ENCODE data around the gene RNF112. TPM values are rescaled to one million over a fixed set of nuclear protein-coding genes. Genes with fewer than 3 reads are reported as not detected.

The RNF112 gene
- total RNA-seq, 2 experiments from 2014 or later = 1.4 to 1.5 TPM

DNA sequence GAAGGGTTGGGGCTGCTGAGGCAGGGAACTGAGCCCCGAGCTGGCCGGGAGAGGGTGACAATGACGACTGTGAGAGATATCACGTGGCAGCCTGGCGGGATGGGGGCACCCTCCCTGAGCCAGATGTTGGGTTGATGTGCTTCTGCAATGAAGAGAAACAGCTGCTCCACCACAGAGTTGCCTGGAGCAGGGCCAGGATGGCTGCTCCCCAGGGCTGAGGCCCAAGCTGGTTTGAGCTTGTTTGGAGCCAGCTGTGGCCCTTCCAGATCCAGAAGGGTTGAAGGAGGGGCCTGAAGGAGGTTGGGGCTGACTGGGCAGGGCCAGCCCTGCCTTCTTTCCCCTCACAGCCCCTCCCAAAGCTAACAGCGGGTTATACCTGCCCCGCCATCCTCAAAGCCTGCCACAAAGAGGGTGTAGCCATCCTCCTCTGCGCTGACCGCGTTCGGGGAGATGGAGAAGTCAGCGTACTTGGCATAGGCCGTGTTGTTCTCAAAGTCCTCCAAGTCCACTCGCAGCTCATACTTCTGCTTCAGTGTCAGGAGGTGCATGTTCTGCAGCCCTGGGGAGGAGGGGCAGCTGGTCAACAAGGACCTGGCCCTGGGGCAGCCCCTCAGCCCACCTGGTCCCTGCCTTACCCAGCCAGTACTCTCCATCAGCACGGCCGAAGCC, 26.2 kb upstream of the RNF112 start:
- no peak for DNase-seq
- Mint-ChIP-seq H3K27ac (no peak overlapping the region), H3K9me3 (no peaks in the 10 kb centered on the region), H3K27me3 (no peaks in the 10 kb centered on the region), H3K4me1 (ENCODE audit: low read depth) (no peaks in the 10 kb centered on the region), H3K4me3 (no peak overlapping the region), H3K36me3 (ENCODE audit: low read depth) (peaks cover 41% of the 10 kb centered on the region)
- H3K4me3 ChIP-seq (ENCODE audit: low read length) = no peak overlapping the region
- peaks cover 0 to 5% of the 10 kb centered on the region in 2 experiments for H3K9me3 ChIP-seq (ENCODE audit: control insufficient read depth in 1 of 2, insufficient read depth in 1 of 2, low read length in 2 of 2)
- H3K27ac ChIP-seq (ENCODE audit: low read depth in 1 of 2, low read length in 2 of 2) = no peak overlapping the region
- peak; percentile 24 for ATAC-seq (ENCODE audit: poor library complexity)
- H3K36me3 ChIP-seq (ENCODE audit: insufficient read depth, low read length) = peaks cover 28% of the 10 kb centered on the region
- intact Hi-C loops (cut with DNase I, micrococcal nuclease) = no loop called here
- CTCF ChIA-PET = interaction anchor here (1.2 kb wide), 1 partner anchor 22 kb away, joined by 3 read pairs; the partner anchor contains the start of gene B9D1
- H3K4me1 ChIP-seq (ENCODE audit: insufficient read depth, low read length) = no peaks in the 10 kb centered on the region
- TF ChIP-seq, protein P1, sequence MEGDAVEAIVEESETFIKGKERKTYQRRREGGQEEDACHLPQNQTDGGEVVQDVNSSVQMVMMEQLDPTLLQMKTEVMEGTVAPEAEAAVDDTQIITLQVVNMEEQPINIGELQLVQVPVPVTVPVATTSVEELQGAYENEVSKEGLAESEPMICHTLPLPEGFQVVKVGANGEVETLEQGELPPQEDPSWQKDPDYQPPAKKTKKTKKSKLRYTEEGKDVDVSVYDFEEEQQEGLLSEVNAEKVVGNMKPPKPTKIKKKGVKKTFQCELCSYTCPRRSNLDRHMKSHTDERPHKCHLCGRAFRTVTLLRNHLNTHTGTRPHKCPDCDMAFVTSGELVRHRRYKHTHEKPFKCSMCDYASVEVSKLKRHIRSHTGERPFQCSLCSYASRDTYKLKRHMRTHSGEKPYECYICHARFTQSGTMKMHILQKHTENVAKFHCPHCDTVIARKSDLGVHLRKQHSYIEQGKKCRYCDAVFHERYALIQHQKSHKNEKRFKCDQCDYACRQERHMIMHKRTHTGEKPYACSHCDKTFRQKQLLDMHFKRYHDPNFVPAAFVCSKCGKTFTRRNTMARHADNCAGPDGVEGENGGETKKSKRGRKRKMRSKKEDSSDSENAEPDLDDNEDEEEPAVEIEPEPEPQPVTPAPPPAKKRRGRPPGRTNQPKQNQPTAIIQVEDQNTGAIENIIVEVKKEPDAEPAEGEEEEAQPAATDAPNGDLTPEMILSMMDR (IDR thresholded peaks at IDR 0.05) = no peak
- POLR2A ChIA-PET = interaction anchor here (0.7 kb wide), 1 partner anchor 22 kb away, joined by 4 read pairs; the partner anchor contains the start of gene B9D1
- no peaks in the 10 kb centered on the region for H3K27me3 ChIP-seq (ENCODE audit: control insufficient read depth in 1 of 2, insufficient read depth in 2 of 2, low read length in 2 of 2)

- POLR2A ChIA-PET = no interaction called here
- H3K9me3 Mint-ChIP-seq = no peaks in the 10 kb centered on the region
- TF ChIP-seq, protein P1 (IDR thresholded peaks at IDR 0.05) = no peak
- H3K9me3 ChIP-seq (ENCODE audit: control insufficient read depth in 1 of 2, insufficient read depth in 1 of 2, low read length in 2 of 2) = peaks cover 0 to 5% of the 10 kb centered on the region in 2 experiments
- no peak overlapping the region for H3K27ac Mint-ChIP-seq
- peaks cover 34% of the 10 kb centered on the region for H3K36me3 Mint-ChIP-seq (ENCODE audit: low read depth)
- CTCF ChIA-PET = no interaction called here
- H3K4me3 Mint-ChIP-seq = no peak overlapping the region
- intact Hi-C loops (cut with DNase I, micrococcal nuclease) = no loop called here
- H3K4me1 Mint-ChIP-seq (ENCODE audit: low read depth) = no peaks in the 10 kb centered on the region
- no peak for DNase-seq
- peaks cover 25% of the 10 kb centered on the region for H3K36me3 ChIP-seq (ENCODE audit: insufficient read depth, low read length)
- no peak overlapping the region for H3K4me3 ChIP-seq (ENCODE audit: low read length)
- no peaks in the 10 kb centered on the region for H3K27me3 ChIP-seq (ENCODE audit: control insufficient read depth in 1 of 2, insufficient read depth in 2 of 2, low read length in 2 of 2)
- H3K27ac ChIP-seq (ENCODE audit: low read depth in 1 of 2, low read length in 2 of 2) = no peak overlapping the region
- ATAC-seq (ENCODE audit: poor library complexity) = no peak
- no peaks in the 10 kb centered on the region for H3K4me1 ChIP-seq (ENCODE audit: insufficient read depth, low read length)
- no peaks in the 10 kb centered on the region for H3K27me3 Mint-ChIP-seq
These were observed 25.5 kb upstream of the RNF112 start for GRCh38 chr17:19385521-19385983.

DNA sequence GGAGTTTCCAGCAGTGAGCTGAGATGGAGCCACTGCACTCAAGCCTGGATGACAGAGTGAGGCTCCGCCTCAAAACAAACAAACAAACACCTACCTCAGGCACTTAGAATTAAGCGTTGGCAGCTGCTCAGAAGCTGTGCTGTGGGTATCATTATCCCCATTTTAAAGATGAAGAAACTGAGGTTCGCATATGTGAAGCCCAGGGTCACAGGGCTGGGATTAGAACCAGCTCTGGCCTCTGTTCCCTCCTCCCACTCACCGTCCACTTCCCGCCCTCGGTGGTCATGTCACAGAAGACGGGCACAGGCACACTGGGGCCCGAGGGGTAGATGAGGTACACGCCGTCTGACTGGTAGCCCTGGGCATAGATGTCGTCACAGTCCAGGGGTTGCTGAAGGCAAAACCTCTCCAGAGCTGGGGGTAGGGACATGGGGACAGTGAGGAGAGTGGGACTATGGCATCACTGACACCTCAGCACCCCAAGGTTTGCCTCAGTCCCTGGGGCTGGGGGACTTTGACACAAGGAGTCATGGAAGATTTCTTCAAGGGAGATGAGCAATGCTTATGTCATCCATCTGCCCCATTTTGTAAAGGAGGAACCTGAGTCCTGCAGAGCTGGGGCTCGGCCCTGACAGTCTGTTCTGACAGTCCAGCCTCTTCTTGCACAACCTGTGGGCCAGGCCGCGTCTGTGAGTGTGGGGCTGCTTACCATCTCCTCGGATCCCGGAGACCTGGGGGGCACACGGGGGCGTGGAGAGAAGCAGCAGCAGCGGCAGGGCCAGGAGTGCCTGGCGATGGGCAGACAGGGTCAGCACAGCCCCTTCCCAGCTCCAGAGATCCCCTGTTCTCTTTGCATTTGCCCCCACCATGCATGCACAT, 24.7 kb upstream of the RNF112 start:
- peaks cover 19% of the 10 kb centered on the region for H3K36me3 ChIP-seq (ENCODE audit: insufficient read depth, low read length)
- no peaks in the 10 kb centered on the region for H3K27me3 ChIP-seq (ENCODE audit: control insufficient read depth in 1 of 2, insufficient read depth in 2 of 2, low read length in 2 of 2)
- Mint-ChIP-seq H3K4me1 (ENCODE audit: low read depth) (no peaks in the 10 kb centered on the region), H3K4me3 (no peak overlapping the region), H3K27ac (no peak overlapping the region), H3K9me3 (no peaks in the 10 kb centered on the region), H3K27me3 (no peaks in the 10 kb centered on the region), H3K36me3 (ENCODE audit: low read depth) (peaks cover 27% of the 10 kb centered on the region)
- DNase-seq (peak in 2 of 14 experiments; percentile 63 to 76), ATAC-seq (ENCODE audit: poor library complexity) (peak; percentile 26)
- ChIA-PET CTCF (no interaction called here), POLR2A (no interaction called here)
- TF ChIP-seq, protein P1 (IDR thresholded peaks at IDR 0.05) = no peak
- no peaks in the 10 kb centered on the region for H3K9me3 ChIP-seq (ENCODE audit: control insufficient read depth in 1 of 2, insufficient read depth in 1 of 2, low read length in 2 of 2)
- H3K4me3 ChIP-seq (ENCODE audit: low read length) = no peak overlapping the region
- intact Hi-C loops (cut with DNase I, micrococcal nuclease) = no loop called here
- no peaks in the 10 kb centered on the region for H3K4me1 ChIP-seq (ENCODE audit: insufficient read depth, low read length)
- H3K27ac ChIP-seq (ENCODE audit: low read depth in 1 of 2, low read length in 2 of 2) = no peak overlapping the region
